ENCODE data around the gene UXT.
"Not testable (repeated sequence)": the region's sequence is repeated elsewhere in the genome, so short reads cannot be mapped to it uniquely, and the experiment has no call there.

The UXT gene, protein sequence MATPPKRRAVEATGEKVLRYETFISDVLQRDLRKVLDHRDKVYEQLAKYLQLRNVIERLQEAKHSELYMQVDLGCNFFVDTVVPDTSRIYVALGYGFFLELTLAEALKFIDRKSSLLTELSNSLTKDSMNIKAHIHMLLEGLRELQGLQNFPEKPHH

GRCh38 chrX:47658684-47659420, at the start of gene UXT:
UXT (minus strand) TSS chrX:47659180; CDS start chrX:47658927, 253 bp downstream.
- DNase-seq = peak; percentile 68

DNA sequence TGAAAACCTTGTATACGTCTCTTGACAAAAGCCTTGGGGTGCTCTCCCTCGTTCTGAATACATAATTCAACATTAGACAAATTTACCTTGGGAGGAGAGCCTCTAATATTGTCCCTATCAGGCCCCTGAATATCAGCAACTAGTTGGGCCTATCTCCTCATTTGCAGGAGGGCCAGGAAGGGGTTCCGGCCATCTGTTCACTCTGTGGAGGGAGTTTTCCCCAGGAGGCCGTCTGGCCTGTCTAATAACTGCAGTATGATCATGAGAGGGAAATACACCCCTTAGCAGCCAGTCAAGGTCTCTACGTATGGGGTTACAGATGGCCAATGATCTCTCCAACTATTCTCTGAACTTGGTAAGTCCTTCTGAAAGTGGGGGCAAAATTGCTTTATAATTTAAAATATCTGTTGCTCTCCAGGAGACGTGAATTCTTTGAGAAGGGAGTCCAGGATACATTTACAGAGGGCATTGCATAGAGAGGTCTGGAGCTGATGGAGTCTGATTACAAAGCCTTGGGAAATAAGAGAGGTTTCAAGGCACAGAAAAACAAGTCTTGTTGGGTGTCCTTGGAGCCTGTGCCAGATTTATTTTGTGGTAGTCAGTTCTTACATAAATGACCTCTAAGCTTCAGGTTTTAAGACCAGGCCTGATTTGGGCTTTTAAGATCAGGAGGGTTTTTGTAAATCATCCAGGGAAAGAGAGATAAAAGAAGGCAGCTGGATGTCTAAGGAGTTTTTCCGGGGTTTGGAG, 48.2 kb upstream of the UXT start:
- no peak for DNase-seq

DNA sequence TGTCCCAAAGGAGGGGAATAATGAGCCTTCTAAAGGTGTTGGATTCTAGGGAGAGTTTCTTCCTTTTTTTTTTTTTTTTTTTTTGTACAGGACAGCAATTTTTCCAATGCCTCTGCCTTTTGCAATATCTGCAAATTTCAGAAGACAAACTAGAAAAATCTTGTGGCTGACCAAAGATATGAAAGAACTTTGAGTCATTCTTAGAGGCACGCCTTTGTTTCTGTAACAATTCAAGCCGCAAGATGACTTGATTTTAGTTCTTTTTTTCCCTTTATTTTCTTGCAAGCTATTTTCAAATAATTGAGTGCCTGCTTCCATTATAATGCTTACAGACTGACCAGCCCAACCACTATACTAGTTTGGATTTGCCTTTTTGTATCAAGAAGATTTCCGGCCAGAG, 47.6 kb upstream of the UXT start:
- no peak for DNase-seq

DNA sequence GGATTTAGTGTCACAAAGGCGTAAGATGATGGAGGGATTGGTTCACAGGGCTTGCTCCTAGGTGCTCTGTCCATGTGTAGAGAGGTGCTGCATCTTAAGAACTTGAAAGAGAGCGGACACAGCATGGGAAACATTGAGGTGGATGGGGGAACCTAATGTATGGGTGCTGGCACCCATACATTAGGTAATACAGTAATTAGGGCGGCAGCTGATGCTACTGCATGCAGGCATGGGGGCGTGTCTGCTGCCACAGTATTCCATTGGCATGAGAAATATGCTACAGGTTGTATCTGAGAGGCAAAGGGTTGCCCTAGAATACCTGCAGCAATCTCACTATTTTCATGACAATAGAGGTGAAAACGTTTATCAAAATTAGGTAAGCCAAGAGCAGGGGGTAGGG, 45.8 kb upstream of the UXT start:
- DNase-seq = no peak

- DNase-seq = no peak
These were observed 38.2 kb upstream of the UXT start for GRCh38 chrX:47697181-47697580.

DNA sequence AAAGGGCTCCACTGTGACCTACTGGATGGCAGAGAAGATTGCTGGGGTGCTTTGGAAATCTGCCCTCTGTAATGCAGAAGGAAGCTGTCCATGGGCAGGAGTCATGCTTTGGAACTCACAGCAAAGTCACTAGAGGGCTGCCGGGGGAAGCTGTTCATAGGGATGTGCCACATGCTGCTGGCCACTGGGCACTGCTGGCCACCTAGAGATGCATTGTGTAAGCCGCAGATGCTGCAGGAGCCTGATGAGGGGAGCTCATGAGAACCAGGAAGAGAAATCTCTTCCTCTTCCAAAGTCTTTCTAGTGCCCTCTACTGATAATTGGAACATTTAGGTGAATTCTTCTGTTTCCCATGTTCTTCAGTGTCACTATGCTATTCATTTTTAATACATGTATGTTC, 31.2 kb upstream of the UXT start:
- DNase-seq = no peak

DNA sequence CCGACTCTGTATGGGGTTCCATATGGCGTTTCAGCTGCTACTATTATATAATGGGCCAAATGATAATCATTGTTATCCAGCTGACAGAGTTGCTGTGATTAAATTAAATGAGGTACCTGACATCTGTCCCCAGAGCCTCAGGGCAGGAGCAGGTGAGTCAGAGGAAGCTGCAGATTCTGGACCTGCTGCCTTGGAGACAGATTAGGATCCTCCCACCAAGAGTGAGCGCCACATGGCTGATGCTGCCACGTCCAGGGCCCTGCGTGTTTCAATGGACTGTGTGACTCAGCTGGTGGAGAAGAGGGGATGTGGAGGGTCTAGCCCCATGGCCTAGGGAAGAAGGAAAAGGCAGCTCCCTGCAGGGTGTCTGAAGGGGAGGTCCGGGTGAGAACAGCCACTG, 28.3 kb upstream of the UXT start:
- DNase-seq = no peak

GRCh38 chrX:47683829-47684205, 24.8 kb upstream of the UXT start:
- no peak for DNase-seq

DNA sequence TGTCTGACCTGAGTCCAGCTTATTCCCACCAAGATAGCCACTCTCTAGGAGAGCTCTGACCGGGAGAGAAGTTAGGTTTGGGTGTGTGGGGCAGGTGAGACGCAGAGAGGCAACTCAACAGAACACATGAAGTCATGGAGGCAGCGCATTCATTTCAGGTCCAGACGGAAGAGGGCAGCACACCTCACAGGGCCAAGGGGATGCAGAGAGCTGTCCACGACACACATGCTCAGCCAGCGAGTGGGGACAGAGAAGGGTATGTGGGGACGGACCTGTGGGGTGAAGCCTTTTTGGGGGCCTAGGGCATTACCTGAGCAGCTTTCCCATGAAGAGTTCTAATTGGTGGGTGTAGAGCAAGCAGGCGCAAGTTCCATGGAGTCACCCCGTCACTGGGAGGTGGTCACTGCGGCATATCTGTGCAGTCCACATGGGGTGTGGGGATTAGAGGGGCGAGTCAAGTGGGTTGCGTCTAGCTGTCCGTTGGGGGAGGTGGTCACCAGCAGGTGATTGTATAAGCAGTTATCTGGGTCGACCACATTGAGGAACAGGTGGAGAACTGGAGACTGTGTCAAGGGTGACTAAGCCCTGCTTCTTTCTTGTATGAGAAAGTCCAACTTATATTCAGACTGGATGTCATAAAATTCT, 24.3 kb upstream of the UXT start:
- no peak for DNase-seq

DNA sequence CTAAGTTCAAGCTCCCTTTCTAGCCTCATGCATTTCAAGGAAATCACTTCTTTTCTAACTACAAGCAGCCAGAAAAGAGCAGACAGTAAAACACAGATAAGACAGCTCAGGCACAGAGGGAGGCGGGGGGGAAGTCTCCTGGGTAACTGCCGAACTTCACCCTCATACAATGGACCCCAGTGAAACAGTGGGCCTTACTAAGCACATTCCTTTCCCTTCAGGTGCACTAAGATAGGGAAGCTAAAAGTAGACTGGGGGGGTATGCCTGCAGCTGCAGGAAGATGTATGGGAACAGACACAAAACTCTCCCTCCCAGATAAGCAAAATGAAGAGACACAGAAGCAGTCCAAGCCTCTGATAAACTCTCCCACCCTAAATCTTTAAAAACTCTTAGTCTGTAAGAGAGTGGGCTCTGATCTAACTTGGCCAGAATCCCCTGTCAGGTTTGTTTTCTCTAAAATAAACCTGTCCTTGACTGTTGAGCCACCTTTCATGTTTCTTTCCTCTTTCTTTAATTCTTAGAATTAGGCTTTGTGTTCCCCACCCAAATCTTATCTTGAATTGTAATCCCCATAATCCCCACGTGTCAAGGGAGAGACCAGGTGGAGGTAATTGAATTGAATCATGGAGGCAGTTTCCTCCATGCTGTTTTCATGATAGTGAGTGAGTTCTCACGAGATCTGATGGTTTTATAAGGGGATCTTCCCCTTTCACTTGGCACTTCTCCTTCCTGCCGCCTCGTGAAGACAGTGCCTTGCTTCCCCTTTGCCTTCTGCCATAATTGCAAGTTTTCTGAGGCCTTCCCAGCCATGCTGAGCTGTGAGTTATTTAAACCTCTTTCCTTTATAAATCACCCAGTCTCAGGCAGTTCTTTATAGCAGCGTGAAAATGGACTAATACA, 17.2 kb upstream of the UXT start:
- DNase-seq = not testable (repeated sequence)

DNA sequence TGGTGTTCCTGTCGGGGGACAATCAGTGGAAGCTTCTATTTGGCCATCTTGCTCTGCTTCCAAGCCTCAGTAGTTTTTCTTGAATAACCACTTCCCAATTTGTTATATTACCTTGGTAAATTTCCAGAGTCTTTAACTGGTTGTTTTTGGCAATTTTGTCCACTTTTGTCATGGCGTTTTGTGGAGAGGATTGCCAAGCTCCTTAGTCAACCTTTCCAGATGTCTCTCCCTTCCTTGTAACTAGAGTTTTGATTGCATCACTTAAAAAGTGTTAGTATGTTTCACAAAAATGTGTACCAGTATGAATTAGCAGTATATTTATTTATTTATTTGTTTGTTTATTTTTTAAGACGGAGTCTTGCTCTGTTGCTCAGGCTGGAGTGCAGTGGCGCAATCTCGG, 15.8 kb upstream of the UXT start:
- no peak for DNase-seq

- DNase-seq = not testable (repeated sequence)
These were observed 6.8 kb upstream of the UXT start for GRCh38 chrX:47665797-47666196.

DNA sequence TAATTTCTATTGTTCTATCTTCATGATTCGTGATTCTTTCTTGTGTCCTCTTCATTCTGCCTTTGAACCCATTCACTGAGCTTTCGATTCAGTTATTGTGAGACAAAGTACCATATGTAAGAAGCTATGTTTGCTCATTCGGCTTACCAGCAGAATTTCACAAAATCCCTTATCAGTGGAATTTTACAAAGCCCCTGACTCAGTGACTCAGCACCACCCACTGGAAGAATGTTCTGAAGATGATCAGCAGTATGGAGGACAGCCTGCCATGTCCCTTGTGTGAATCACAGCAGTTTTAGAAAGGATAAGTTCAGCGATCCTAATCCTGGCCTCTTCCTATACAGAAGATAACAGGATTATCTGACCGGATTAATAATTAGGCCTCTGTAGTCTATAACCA, 5.8 kb upstream of the UXT start:
- DNase-seq = no peak

DNA sequence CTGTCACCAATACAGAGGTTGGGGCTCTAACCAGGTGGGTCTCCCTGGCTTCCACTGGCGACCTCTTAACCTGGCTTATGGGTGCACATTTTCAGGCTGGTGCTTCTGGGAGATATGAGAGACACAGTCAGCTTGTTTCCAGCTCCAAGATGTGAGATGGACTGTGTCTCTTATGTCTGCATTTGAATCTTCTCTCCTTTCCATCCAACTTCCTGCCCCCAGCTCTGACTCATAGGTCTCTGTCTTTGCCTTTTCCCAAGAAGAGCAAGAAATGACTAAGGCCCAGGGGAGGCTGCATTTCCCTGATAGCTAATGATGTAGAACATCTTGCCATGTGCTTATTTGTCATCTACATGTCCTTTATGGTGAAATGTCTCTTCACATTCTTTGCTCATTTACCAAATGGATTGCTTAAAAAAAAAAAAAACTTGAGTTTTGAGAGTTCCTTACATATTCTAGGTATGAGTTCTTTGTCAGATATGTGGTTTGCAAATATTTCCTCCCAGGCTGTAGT, 3.2 kb upstream of the UXT start:
- no peak for DNase-seq

GRCh38 chrX:47661539-47661938, 2.6 kb upstream of the UXT start:
- no peak for DNase-seq

DNA sequence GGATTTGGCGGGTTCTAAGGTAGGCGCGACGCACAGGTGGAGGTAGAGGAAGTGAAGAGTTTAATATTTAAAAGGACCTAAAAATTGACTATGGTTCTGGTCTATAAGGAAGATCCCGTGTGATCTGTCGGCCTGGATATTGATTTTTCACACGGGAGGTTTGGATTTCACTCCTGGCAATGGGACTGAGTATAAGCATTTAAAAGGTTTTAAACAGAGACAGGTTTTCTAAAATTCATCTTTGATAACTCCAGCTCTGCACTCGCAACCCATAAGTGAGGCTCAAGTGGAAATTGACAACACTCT, 394 bp upstream of the UXT start:
- no peak for DNase-seq

GRCh38 chrX:47658301-47658683, 688 bp downstream of the UXT start:
- no peak for DNase-seq

DNA sequence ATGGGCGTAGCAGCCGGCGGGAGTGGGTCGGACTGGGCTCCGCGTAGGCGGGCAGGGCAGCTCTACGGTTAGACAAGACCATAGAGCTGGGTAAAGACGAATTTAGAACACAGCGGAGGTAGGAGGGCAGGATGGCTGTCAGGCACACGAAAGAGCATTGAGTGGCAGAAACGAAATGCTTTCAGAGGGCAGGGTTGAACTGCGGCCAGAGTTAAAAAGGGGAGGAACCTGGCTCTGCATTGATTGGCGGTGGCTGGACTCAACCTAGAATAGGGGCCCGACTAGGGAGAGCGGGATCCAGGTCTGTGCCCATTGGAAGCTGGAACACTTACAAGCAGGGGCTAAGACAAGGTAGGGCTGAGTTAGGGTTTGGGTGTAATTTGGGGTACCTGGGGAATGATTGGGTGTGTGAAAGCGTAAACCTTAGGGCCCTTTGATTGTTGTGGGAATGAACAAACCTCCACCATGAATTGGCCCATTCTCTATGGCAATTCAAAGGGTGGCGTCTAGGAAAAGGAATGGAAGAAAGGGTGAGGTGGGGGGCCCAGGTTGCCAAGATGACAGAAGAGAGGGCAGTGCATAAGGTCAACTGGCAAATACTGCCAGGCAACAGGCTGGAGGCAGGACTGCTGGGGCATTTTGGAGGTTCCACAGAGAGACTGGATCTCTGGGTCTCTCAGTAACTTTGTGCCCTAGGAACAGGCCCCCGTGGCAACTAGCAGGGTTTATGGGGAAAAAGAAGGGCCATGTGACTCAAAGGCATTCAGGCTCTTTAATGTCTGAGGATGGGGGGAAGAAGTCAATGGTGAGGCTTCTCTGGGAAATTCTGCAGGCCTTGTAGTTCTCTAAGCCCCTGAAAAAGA, 7.7 kb downstream of the UXT start:
- no peak for DNase-seq

- DNase-seq = peak; percentile 58
These were observed 8.6 kb downstream of the UXT start, which contains the start of gene ELK1 for GRCh38 chrX:47650164-47651042. ELK1 (minus strand) TSS chrX:47650563; CDS start chrX:47641441, 9,122 bp downstream.

DNA sequence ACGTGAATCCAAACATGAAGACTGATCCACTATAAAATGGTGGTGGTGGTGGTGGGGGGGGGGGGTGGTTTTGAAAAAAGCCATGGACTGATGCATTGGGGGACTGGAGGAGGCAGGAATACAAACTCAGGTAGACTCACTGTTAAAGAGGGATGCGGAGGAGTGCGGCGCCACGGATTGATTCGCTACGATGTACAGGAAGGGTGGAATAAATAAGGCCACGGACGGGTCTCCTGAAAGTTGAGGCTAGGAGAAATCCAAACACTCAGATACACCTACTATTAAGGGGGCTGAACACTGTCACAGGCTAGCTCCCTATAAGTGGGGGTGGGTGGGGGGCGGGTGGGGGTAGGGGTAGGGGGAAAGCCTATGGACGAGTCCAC, 9.2 kb downstream of the UXT start:
- no peak for DNase-seq

DNA sequence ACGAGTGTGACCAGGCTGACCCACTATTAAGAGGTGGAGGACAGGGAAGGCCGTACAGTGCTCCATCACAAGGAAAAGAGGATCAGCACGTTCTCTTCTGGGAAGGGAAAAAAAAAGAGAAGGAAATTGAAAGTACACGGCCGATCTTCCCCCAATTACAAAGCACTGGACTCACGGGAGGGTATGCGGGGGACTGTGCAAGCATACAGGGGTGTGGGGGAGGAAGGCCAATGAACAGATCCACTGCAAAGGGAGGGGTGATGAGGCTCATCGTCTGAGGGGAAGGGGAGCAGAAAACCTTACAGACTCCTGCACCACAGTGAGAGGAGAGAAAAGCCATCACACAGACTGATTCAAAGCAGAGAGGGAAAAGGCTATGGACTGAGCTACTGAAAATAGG, 9.7 kb downstream of the UXT start:
- DNase-seq = no peak

Measured in SIG-M5 (cell line).